ENCODE data around the gene MRPS18B.

The MRPS18B gene

GRCh38 chr6:30610065-30610464 lies 7.6 kb upstream of the MRPS18B start:
- no peak for DNase-seq

GRCh38 chr6:30611150-30611855 lies 6.3 kb upstream of the MRPS18B start:
- no peak for DNase-seq

- no peak for DNase-seq
Measured at GRCh38 chr6:30611856-30612194, 5.8 kb upstream of the MRPS18B start.

- no peak for DNase-seq
Measured at GRCh38 chr6:30612213-30612612, 5.4 kb upstream of the MRPS18B start.

- no peak for DNase-seq
Measured at GRCh38 chr6:30612687-30613248, 4.9 kb upstream of the MRPS18B start.

GRCh38 chr6:30613251-30614043 lies 4.2 kb upstream of the MRPS18B start:
- peak in 1 of 2 donors; percentile 8 for DNase-seq

- no peak for DNase-seq
Measured at GRCh38 chr6:30614044-30614842, 3.4 kb upstream of the MRPS18B start.

- peak; percentile 95 to 98 for DNase-seq
Measured at GRCh38 chr6:30614843-30615218, 2.8 kb upstream of the MRPS18B start.

GRCh38 chr6:30615219-30615957 lies 2.3 kb upstream of the MRPS18B start:
- peak; percentile 61 to 71 for DNase-seq

- peak in 1 of 2 donors; percentile 60 for DNase-seq
Measured at GRCh38 chr6:30615958-30616810, 1.5 kb upstream of the MRPS18B start.

GRCh38 chr6:30616811-30617564 lies 652 bp upstream of the MRPS18B start, which contains the start of gene PPP1R10:
PPP1R10 (minus strand) TSS chr6:30617243; CDS start chr6:30609944, 7,299 bp downstream.
- peak; percentile 100 for DNase-seq

- DNase-seq: no peak
Measured at GRCh38 chr6:30618270-30618797, 694 bp downstream of the MRPS18B start.

GRCh38 chr6:30619561-30619960 lies 1.9 kb downstream of the MRPS18B start:
- DNase-seq: no peak

GRCh38 chr6:30625511-30625910 lies 7.9 kb downstream of the MRPS18B start:
- DNase-seq: no peak

- DNase-seq: peak; percentile 81
Measured at GRCh38 chr6:30626484-30627366, 9.1 kb downstream of the MRPS18B start, which contains the start of gene ATAT1. ATAT1 (plus strand) TSS chr6:30626874.

- no peak for DNase-seq
Measured at GRCh38 chr6:30635834-30636233, 18.2 kb downstream of the MRPS18B start.

- DNase-seq: no peak
Measured at GRCh38 chr6:30640481-30640880, 22.8 kb downstream of the MRPS18B start.

GRCh38 chr6:30641048-30641447 lies 23.4 kb downstream of the MRPS18B start:
- no peak for DNase-seq

- DNase-seq: peak in 1 of 2 donors; percentile 11
Measured at GRCh38 chr6:30643656-30644055, 26.0 kb downstream of the MRPS18B start.

Data from inflammatory macrophage (primary cell).